Smooth muscle cell (in vitro differentiated cells): ENCODE data around the gene DAPK3. TPM values are rescaled to one million over a fixed set of nuclear protein-coding genes. Genes with fewer than 3 reads are reported as not detected.

Experiments used
- DNase-seq: peaks from one replicate; lab custom pipeline; 2025; ENCODE audit not compliant: unreplicated experiment; lab: John Stamatoyannopoulos, UW
- H2AFZ ChIP-seq: fragments of 200-600 bp; sonication (generic); 2 replicates; pipeline ENCODE4 v1.6.0; 2016; ENCODE audit warnings: antibody characterized with exemption, low read depth, mild to moderate bottlenecking
- H3F3A ChIP-seq: fragments of 200-600 bp; sonication (generic); 2 replicates; pipeline ENCODE4 v1.6.0; 2017; ENCODE audit warnings: antibody characterized with exemption, low read depth
- H3K27ac ChIP-seq: fragments of 200-600 bp; sonication (generic); 2 replicates; pipeline ENCODE4 v1.5.1; 2016; ENCODE audit warnings: low read depth, mild to moderate bottlenecking
- H3K27me3 ChIP-seq: fragments of 200-600 bp; sonication (generic); 2 replicates; pipeline ENCODE4 v1.6.1; 2016; ENCODE audit warnings: low read depth, mild to moderate bottlenecking
- H3K36me3 ChIP-seq: fragments of 200-600 bp; sonication (generic); 2 replicates; pipeline ENCODE4 v1.5.1; 2016; ENCODE audit warnings: low read depth
- H3K4me1 ChIP-seq: fragments of 200-600 bp; sonication (generic); 2 replicates; pipeline ENCODE4 v1.5.1; 2016; ENCODE audit warnings: low read depth
- H3K4me2 ChIP-seq: fragments of 200-600 bp; sonication (generic); 2 replicates; pipeline ENCODE4 v1.6.0; 2016; ENCODE audit warnings: mild to moderate bottlenecking
- H3K4me3 ChIP-seq: fragments of 200-600 bp; sonication (generic); 2 replicates; pipeline ENCODE4 v1.5.1; 2016; ENCODE audit warnings: mild to moderate bottlenecking
- H3K79me2 ChIP-seq: fragments of 200-600 bp; sonication (generic); 2 replicates; pipeline ENCODE4 v1.6.0; 2016; ENCODE audit warnings: low read depth, mild to moderate bottlenecking
- H3K9ac ChIP-seq: fragments of 200-600 bp; sonication (generic); 2 replicates; pipeline ENCODE4 v1.6.0; 2016; ENCODE audit warnings: low read depth
- H3K9me3 ChIP-seq: fragments of 200-600 bp; sonication (generic); replicated peaks from 2 replicates; pipeline ENCODE4 v1.5.1; 2016; ENCODE audit warnings: low read depth
- H4K20me1 ChIP-seq: fragments of 200-600 bp; sonication (generic); 2 replicates; pipeline ENCODE4 v1.6.0; 2016; ENCODE audit warnings: low read depth
- CTCF ChIP-seq: fragments of 200-600 bp; sonication (generic); IDR thresholded peaks from 2 replicates; pipeline ENCODE4 v1.5.1; 2017; ENCODE audit warnings: borderline replicate concordance, mild to moderate bottlenecking, antibody characterized with exemption; ENCODE audit not compliant: insufficient read depth, poor library complexity, severe bottlenecking
- WGBS: methylation state at CpG from one replicate; pipeline ENCODE4 v1.1.7; 2016; ENCODE audit warnings: low lambda C conversion rate; 5-methylcytosine and 5-hydroxymethylcytosine counted together
- polyA plus RNA-seq: library from polyadenylated mRNA; unstranded; fragments of >200 nt; fragmentation: Nextera tagmentation; extraction: Ambion mirVana; gene quantifications from 2 replicates; pipeline ENCODE4 v1.2.1, GENCODE V29; 2016
- total RNA-seq: library from RNA; depleted of rRNA; stranded (reverse); fragments of >200 nt; gene quantifications from 2 replicates; pipeline ENCODE4 v1.2.3, GENCODE V29; 2014

Gene DAPK3
- total and polyA plus RNA-seq, 2 experiments from 2014 or later: 82.9 to 113 TPM

- H3K27ac ChIP-seq: no peak overlapping the region
- H4K20me1 ChIP-seq: peaks cover 81% of the 10 kb centered on the region
- H3K4me2 ChIP-seq: no peak overlapping the region
- no peak overlapping the region for H3K4me3 ChIP-seq
- H3K79me2 ChIP-seq: peaks cover 61% of the 10 kb centered on the region
- no peak overlapping the region for H3K9ac ChIP-seq
- no peaks in the 10 kb centered on the region for H3K9me3 ChIP-seq
- no peaks in the 10 kb centered on the region for H3K27me3 ChIP-seq
- no peak for TF ChIP-seq CTCF
- no peaks in the 10 kb centered on the region for H3K36me3 ChIP-seq
- DNase-seq: no peak
- H2AFZ ChIP-seq: no peak overlapping the region
- no peaks in the 10 kb centered on the region for H3F3A ChIP-seq
- WGBS: 97% methylated on average over 22 of the region's 22 CpGs
- no peaks in the 10 kb centered on the region for H3K4me1 ChIP-seq
These were observed 47.3 kb upstream of the DAPK3 start for GRCh38 chr19:4018140-4018613.

GRCh38 chr19:4016903-4017638 lies 46.2 kb upstream of the DAPK3 start:
- H3K27me3 ChIP-seq: no peaks in the 10 kb centered on the region
- no peak overlapping the region for H3K9ac ChIP-seq
- TF ChIP-seq CTCF: no peak
- no peaks in the 10 kb centered on the region for H3K9me3 ChIP-seq
- H2AFZ ChIP-seq: no peak overlapping the region
- H3K4me1 ChIP-seq: no peaks in the 10 kb centered on the region
- H4K20me1 ChIP-seq: peaks cover 90% of the 10 kb centered on the region
- DNase-seq: no peak
- H3K4me2 ChIP-seq: no peak overlapping the region
- H3K27ac ChIP-seq: no peak overlapping the region
- H3F3A ChIP-seq: no peaks in the 10 kb centered on the region
- 98% methylated on average over 10 of the region's 15 CpGs for WGBS
- H3K4me3 ChIP-seq: no peak overlapping the region
- H3K36me3 ChIP-seq: no peaks in the 10 kb centered on the region
- peaks cover 51% of the 10 kb centered on the region for H3K79me2 ChIP-seq

- no peak for TF ChIP-seq CTCF
- Histone ChIP-seq H3F3A (no peaks in the 10 kb centered on the region), H2AFZ (no peak overlapping the region), H3K79me2 (peaks cover 48% of the 10 kb centered on the region), H3K9me3 (no peaks in the 10 kb centered on the region), H3K36me3 (no peaks in the 10 kb centered on the region), H3K27ac (no peak overlapping the region), H3K4me2 (no peak overlapping the region), H3K4me3 (no peak overlapping the region), H4K20me1 (peaks cover 92% of the 10 kb centered on the region), H3K9ac (no peak overlapping the region), H3K4me1 (no peaks in the 10 kb centered on the region), H3K27me3 (no peaks in the 10 kb centered on the region)
- no peak for DNase-seq
- WGBS: 97% methylated on average over 11 of the region's 12 CpGs
These were observed 45.6 kb upstream of the DAPK3 start for GRCh38 chr19:4016486-4016885.
